Stimulated activated naive CD4-positive, alpha-beta T cell (primary cell): Measurements from ENCODE around the gene ANKRD61.
"Not testable (repeated sequence)": the region's sequence is repeated elsewhere in the genome, so short reads cannot be mapped to it uniquely, and the experiment has no call there.

Source experiments
- DNase-seq, 6 experiments: peaks; one replicate each; lab custom pipeline; 2025; lab: John Stamatoyannopoulos, UW

Gene ANKRD61

DNA sequence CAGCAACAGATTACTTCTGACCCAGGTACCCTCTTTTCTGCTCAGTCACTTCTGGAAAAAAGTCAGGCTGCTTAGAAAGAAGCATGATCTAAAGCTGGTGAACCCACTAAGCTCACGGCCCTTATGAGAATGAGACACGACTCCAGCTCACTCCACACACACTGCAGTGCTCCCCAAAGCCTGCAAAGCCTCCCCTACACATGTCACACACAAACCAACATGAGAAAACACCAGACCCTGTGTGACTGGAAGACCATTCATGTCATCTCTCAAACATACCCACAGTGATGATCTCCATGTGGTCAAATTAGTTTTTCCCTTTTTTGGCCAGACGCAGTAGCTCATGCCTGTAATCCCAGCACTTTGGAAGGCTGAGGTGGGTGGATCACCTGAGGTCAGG is 391 bp downstream of the ANKRD61 start:
- DNase-seq, result no peak

GRCh38 chr7:6032167-6032566 is 991 bp downstream of the ANKRD61 start:
- DNase-seq, result no peak

DNA sequence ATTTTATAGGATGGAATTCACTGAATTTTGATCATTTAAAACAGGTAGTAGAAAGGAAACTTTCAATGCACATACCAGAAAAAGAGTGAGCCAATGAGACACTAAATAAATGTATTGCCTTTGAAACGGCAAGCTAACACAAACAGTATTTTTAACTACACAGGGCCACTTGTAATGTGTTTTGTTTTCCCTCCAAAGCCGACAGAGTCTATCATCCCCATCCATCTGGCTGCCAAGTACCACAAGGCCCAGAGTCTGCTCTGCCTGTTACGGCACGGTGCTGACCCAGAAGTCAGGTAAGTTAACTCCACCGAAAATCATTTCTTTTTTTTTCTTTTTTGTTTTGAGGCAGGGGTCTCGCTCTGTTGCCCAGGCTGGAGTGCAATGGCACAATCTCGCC is 1.5 kb downstream of the ANKRD61 start:
- DNase-seq, result no peak

DNA sequence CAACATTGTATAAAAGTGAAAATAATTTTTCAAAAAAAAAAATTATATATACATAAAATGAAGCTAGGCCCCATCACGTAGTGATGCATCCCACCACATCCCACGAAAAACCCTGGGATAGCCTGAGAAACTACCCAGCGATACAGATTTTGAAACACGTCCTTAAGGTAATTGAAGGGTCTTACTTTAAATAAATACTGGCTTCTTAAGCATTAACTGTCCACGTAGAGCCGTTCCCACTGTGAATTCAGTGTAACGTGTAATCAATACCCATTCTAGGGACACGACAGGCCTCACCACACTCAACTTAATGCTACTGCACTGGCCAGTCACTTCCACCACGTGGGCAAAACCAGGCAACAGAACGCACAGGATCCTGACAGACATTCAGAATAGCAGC is 4.0 kb downstream of the ANKRD61 start:
- DNase-seq, result no peak

DNA sequence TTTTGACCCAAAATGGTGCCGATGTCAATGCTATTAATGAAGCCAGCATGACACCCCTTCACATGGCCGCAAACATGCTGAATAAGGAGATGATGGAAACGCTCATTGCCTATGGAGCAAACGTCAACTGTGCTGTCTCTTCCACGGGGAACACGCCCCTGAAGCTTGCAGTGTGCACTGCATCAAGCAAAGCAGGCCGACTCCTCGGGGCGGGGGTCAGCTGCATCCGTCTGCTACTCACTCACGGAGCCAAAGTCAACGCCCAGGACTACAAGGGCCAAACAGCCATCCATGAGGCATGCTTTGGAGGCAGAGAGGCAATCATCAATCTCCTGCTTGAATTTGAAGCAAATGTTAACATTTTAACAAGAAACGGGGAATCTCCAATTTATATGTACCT is 4.5 kb downstream of the ANKRD61 start:
- DNase-seq, result no peak

DNA sequence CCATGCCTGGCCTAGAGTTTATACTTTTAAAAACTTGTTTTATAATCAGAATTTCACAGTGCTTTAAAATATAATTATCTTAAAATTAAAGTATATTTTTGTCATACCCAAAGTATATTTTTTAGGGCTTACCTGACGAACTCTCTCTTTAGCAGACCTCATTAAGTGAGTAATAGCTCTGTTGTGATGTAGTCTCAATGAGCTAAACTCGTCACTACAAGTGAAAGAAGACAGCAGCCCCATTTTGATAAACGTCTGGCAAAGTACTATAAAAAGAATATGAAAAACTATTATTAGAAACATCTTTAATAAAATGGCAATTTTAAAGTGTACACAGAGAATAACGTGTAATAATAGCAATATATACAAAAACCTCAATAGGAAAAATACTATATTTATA is 18.6 kb downstream of the ANKRD61 start:
- DNase-seq, result no peak

GRCh38 chr7:6051185-6051584 is 20.0 kb downstream of the ANKRD61 start:
- not testable (repeated sequence) for DNase-seq

GRCh38 chr7:6056616-6057015 is 25.4 kb downstream of the ANKRD61 start:
- no peak for DNase-seq

DNA sequence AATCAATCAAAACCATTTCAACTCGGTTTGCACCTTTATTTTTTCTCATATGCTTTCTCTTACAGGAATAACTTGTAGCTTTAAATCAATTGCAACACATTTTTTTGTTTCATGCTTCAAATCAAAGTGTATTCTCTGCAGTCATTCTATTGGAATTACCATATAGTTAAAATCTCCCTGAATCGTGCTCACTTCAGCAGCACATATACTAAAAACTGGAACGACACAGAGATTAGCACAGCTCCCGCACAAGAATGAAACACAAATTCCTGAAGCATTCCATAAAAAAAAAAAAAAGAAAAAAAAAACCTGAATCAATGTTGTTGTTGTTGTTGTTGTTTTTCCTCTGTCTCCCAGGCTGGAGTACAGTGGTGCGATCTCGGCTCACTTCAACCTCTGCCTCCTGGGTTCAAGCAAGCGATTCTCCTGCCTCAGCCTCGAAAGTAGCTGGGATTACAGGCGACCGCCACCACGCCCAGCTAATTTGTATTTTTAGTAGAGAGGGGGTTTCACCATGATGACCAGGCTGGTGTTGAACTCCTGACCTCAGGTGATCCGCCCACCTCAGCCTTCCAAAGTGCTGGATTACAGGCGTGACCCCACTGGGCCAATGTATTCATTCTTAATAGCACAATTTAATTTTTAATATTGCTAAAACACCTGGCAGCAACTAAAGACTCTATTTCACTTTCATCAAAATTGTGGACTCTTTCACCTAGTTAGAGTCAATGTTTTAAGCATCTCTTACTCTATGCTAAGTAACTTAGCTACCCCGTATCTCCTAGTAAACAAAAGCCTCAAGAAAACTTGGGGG is 26.3 kb downstream of the ANKRD61 start:
- no peak for DNase-seq

DNA sequence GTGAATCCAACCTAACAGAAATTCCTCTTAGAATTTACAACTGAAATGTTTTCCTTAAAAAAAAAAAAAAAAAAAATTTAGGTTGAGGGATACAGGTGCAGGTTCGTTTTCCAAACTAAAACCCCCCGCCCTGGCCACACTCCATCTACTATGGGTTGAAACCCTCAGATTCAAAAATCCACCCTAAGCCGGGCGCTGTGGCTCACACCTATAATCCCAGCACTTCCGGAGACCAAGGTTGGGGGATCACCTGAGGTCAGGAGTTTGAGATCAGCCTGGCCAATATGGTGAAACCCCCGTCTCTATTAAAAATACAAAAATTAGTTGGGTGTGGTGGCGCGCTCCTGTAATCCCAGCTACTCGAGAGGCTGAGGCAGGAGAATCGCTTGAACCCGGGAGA is 28.8 kb downstream of the ANKRD61 start:
- DNase-seq, result not testable (repeated sequence)

- DNase-seq, result no peak
Observed at GRCh38 chr7:6071406-6071805, 40.2 kb downstream of the ANKRD61 start.

- no peak for DNase-seq
Observed at GRCh38 chr7:6074612-6075380, 43.6 kb downstream of the ANKRD61 start.

DNA sequence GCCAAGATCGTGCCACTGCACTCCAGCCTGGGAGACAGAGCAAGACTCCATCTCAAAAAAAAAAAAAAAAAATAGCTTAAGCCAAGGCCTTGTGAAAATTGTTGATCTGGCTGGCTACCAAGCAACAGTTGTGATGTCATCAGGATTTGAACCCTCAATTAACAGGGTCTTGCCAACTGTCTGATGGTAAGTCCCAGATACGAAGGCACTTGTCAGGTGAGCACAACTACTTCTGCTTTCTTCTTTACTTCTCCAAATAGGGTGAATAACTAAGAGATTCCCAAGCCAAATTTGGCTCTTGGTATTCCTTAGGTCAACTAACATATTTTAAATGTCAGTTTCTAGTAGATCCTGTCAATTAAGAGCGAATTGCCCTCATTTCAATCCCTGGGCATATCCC is 47.4 kb downstream of the ANKRD61 start:
- no peak for DNase-seq

DNA sequence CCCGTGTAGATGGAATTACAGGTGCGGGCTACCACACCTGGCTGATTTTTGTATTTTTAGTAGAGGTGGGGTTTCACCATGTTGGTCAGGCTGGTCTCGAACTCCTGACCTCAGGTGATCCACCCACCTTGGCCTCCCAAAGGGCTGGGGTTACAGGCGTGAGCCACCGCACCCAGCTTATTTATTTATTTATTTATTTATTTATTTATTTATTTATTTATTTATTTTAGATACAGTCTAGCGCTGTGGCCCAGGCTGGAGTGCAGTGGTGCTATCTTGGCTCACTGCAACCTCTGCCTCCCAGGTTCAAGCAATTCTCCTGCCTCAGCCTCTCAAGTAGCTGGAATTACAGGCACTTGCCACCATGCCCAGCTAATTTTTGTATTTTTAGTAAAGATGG is 51.9 kb downstream of the ANKRD61 start:
- DNase-seq, result not testable (repeated sequence)
